ENCODE data around the gene GNG12.

Gene GNG12

GRCh38 chr1:67711855-67712212 is 121.4 kb downstream of the GNG12 start:
- DNase-seq (ENCODE audit: low spot score) (no peak), FAIRE-seq (no peak)

- no peak for DNase-seq (ENCODE audit: low spot score)
- no peak for FAIRE-seq
Observed at GRCh38 chr1:67711158-67711854, 122.0 kb downstream of the GNG12 start.

- peak; percentile 62 for DNase-seq (ENCODE audit: low spot score)
- FAIRE-seq: peak; percentile 75
Observed at GRCh38 chr1:67710417-67710816, 122.8 kb downstream of the GNG12 start.

GRCh38 chr1:67708606-67709005 is 124.7 kb downstream of the GNG12 start:
- FAIRE-seq (peak; percentile 73), DNase-seq (ENCODE audit: low spot score) (peak; percentile 82)

- FAIRE-seq (no peak), DNase-seq (ENCODE audit: low spot score) (no peak)
Observed at GRCh38 chr1:67705735-67706453, 127.4 kb downstream of the GNG12 start.

- no peak for FAIRE-seq
Observed at GRCh38 chr1:67704351-67704750, 128.9 kb downstream of the GNG12 start.

GRCh38 chr1:67701876-67702275 is 131.4 kb downstream of the GNG12 start:
- no peak for FAIRE-seq
- no peak for DNase-seq (ENCODE audit: low spot score)

More at GRCh38 chr1:67704351-67704750, 128.9 kb downstream of the GNG12 start:
- no peak for DNase-seq (ENCODE audit: low spot score)

- DNase-seq (ENCODE audit: low spot score): peak; percentile 93
- peak; percentile 68 for FAIRE-seq
Observed at GRCh38 chr1:67700692-67701410, 132.4 kb downstream of the GNG12 start.

- DNase-seq (ENCODE audit: low spot score) (peak; percentile 24), FAIRE-seq (no peak)
Observed at GRCh38 chr1:67700220-67700619, 133.0 kb downstream of the GNG12 start.

- DNase-seq (ENCODE audit: low spot score) (no peak), FAIRE-seq (no peak)
Observed at GRCh38 chr1:67696708-67697107, 136.6 kb downstream of the GNG12 start.

GRCh38 chr1:67695963-67696362 is 137.3 kb downstream of the GNG12 start:
- FAIRE-seq (no peak), DNase-seq (ENCODE audit: low spot score) (no peak)

GRCh38 chr1:67691712-67692111 is 141.6 kb downstream of the GNG12 start:
- no peak for DNase-seq (ENCODE audit: low spot score)
- FAIRE-seq: no peak

GRCh38 chr1:67690411-67690810 is 142.9 kb downstream of the GNG12 start:
- DNase-seq (ENCODE audit: low spot score) (no peak), FAIRE-seq (no peak)

- DNase-seq (ENCODE audit: low spot score) (peak; percentile 37), FAIRE-seq (no peak)
Observed at GRCh38 chr1:67690018-67690363, 143.3 kb downstream of the GNG12 start.

GRCh38 chr1:67689267-67690017 is 143.8 kb downstream of the GNG12 start:
- DNase-seq (ENCODE audit: low spot score): peak; percentile 37
- FAIRE-seq: no peak

- DNase-seq (ENCODE audit: low spot score): peak; percentile 31
- no peak for FAIRE-seq
Observed at GRCh38 chr1:67688526-67689219, 144.6 kb downstream of the GNG12 start.

GRCh38 chr1:67687649-67688048 is 145.6 kb downstream of the GNG12 start:
- FAIRE-seq (peak; percentile 97), DNase-seq (ENCODE audit: low spot score) (peak; percentile 90)

- DNase-seq (ENCODE audit: low spot score) (peak; percentile 27), FAIRE-seq (no peak)
Observed at GRCh38 chr1:67687198-67687545, 146.1 kb downstream of the GNG12 start.

GRCh38 chr1:67686267-67687197 is 146.7 kb downstream of the GNG12 start:
- FAIRE-seq: peak; percentile 95

More at GRCh38 chr1:67686267-67687197, 146.7 kb downstream of the GNG12 start:
- DNase-seq (ENCODE audit: low spot score): peak; percentile 99
